ENCODE data around the gene RIOX2. TPM values are rescaled to one million over a fixed set of nuclear protein-coding genes. Genes with fewer than 3 reads are reported as not detected.

RIOX2 gene
- total and polyA plus RNA-seq, 2 of the 8 experiments (the other 6 are each of a cell fraction or from before 2014, with no cell fraction given), result 3.8 to 16.4 TPM

DNA sequence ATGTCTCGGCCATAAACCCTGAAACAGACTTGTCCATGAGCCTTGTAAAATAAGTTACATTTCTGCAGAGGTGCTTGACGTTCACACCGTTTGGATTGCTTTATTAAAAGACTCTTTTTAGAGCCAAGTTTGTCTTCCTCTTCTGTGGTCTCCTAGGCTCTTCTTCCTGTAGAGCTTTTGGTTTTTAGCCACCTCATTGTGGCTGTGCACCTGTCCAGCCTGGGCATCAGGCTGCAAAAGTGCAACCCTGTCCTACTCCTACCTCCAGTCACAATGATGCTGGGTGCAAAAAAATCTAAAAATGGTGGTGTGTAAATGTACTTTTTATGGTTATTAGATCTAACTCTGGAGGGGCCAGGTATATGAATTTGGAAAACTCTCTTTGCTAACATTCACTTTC lies 2.8 kb upstream of the RIOX2 start:
- 90% methylated on average over 3 of the region's 3 CpGs; no CpG with 5 or more reads in 1 of the 2 experiments for WGBS, 2 experiments (ENCODE audit: extremely low coverage in 1 of 2, insufficient coverage in 1 of 2, insufficient read length in 1 of 2, insufficient replicate concordance in 2 of 2, low coverage in 1 of 2, low lambda C conversion rate in 2 of 2, missing lambda C conversion rate in 1 of 2)
- TF ChIP-seq KDM4A (IDR thresholded peaks at IDR 0.05; ENCODE audit: low read depth, low read length, severe bottlenecking), result no peak
- TF ChIP-seq FOSL1 (IDR thresholded peaks at IDR 0.05; ENCODE audit: insufficient read depth, low read depth, low read length), result no peak
- no peak for TF ChIP-seq SP4 (IDR thresholded peaks at IDR 0.05; ENCODE audit: low read length)
- TF ChIP-seq MAFK (IDR thresholded peaks at IDR 0.05; ENCODE audit: low read depth, low read length), result no peak
- TF ChIP-seq HDAC6 (IDR thresholded peaks at IDR 0.05; ENCODE audit: low read depth, low read length), result no peak
- TF ChIP-seq CTBP2 (IDR thresholded peaks at IDR 0.05; ENCODE audit: borderline replicate concordance, insufficient read depth, insufficient read length, low read length), result no peak
- TF ChIP-seq SAP30 (IDR thresholded peaks at IDR 0.05; ENCODE audit: insufficient read depth, insufficient replicate concordance, low read length), result no peak
- no peak for TF ChIP-seq SIN3A (conservative IDR thresholded peaks at IDR 0.05 in 1 of 2, IDR thresholded peaks at IDR 0.05 in 1 of 2; ENCODE audit: low read depth in 1 of 2, low read length in 2 of 2)
- TF ChIP-seq POLR2AphosphoS5 (IDR thresholded peaks at IDR 0.05; ENCODE audit: low read depth, low read length), result no peak
- TF ChIP-seq BACH1 (IDR thresholded peaks at IDR 0.05; ENCODE audit: low read length), result no peak
- TF ChIP-seq KDM1A (IDR thresholded peaks at IDR 0.05; ENCODE audit: borderline replicate concordance, low read length), result no peak
- TF ChIP-seq, protein P1, sequence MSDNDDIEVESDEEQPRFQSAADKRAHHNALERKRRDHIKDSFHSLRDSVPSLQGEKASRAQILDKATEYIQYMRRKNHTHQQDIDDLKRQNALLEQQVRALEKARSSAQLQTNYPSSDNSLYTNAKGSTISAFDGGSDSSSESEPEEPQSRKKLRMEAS (IDR thresholded peaks at IDR 0.05), result no peak
- no peak for TF ChIP-seq SP1 (IDR thresholded peaks at IDR 0.05; ENCODE audit: low read depth, low read length)
- no peak for TF ChIP-seq TEAD4 (IDR thresholded peaks at IDR 0.05; ENCODE audit: low read depth, low read length)
- TF ChIP-seq BCL11A (IDR thresholded peaks at IDR 0.05; ENCODE audit: low read depth in 2 of 2, low read length in 2 of 2), result no peak

More for the DNA sequence above, 2.8 kb upstream of the RIOX2 start:
- no peak overlapping the region for H3K18ac ChIP-seq (ENCODE audit: extremely low read depth, low read length)
- no peak overlapping the region for H3K9ac ChIP-seq (replicated peaks in 1 of 4; ENCODE audit: extremely low read depth in 1 of 4, low read depth in 3 of 4, low read length in 3 of 4)
- no peak overlapping the region for H4K5ac ChIP-seq (ENCODE audit: insufficient read length, low read depth, low read length)
- H4K8ac ChIP-seq (ENCODE audit: extremely low read depth, insufficient read depth, low read length), result no peak overlapping the region
- H3K23ac ChIP-seq (ENCODE audit: insufficient read length), result no peak overlapping the region
- no peak overlapping the region for H3K4ac ChIP-seq (replicated peaks; ENCODE audit: insufficient read length, low read depth, low read length)
- no peak overlapping the region for H3K27ac ChIP-seq (ENCODE audit: low read depth, low read length)
- ChIA-PET CTCF (ENCODE audit: partially characterized antibody) (interaction anchor here (0.6 to 1.8 kb wide), 4 partner anchors 10 to 147 kb away, joined by 3 to 9 read pairs (median 3); no protein-coding TSS in a partner anchor), POLR2A (ENCODE audit: partially characterized antibody) (no interaction called here)
- no peaks in the 10 kb centered on the region for H3K79me1 ChIP-seq (ENCODE audit: low read depth, low read length)
- peaks cover 0 to 5% (median 0%) of the 10 kb centered on the region in 4 experiments; a peak in 2 of 7 replicates for H3K4me1 ChIP-seq (replicated peaks in 1 of 4; ENCODE audit: control insufficient read depth in 3 of 4, insufficient read depth in 4 of 4, low read length in 3 of 4)
- no peak overlapping the region for H4K91ac ChIP-seq (replicated peaks; ENCODE audit: insufficient read length, low read length)
- no peak overlapping the region for H2AFZ ChIP-seq (ENCODE audit: low read length)
- no peaks in the 10 kb centered on the region for H3K27me3 ChIP-seq (replicated peaks in 1 of 4; ENCODE audit: control insufficient read depth in 3 of 4, extremely low read depth in 1 of 4, insufficient read depth in 3 of 4, low read length in 3 of 4)
- H3K23me2 ChIP-seq (ENCODE audit: low read depth, low read length), result peaks cover 4% of the 10 kb centered on the region
- H3K9me3 ChIP-seq (ENCODE audit: insufficient read depth in 2 of 2, low read depth in 1 of 2, low read length in 1 of 2), result no peaks in the 10 kb centered on the region
- no peak overlapping the region for H3K4me2 ChIP-seq (ENCODE audit: insufficient read depth in 1 of 2, low read depth in 2 of 2, low read length in 2 of 2)
- H2AK5ac ChIP-seq (ENCODE audit: low read depth, low read length), result no peak overlapping the region
- H2BK120ac ChIP-seq (replicated peaks; ENCODE audit: low read depth, low read length), result no peak overlapping the region
- H2BK20ac ChIP-seq (ENCODE audit: low read length), result no peak overlapping the region
- FAIRE-seq (no peak), DNase-seq (ENCODE audit: low read depth in 1 of 2, low spot score in 2 of 2) (no peak)
- no peak overlapping the region for H2BK15ac ChIP-seq (ENCODE audit: low read length)
- H3K56ac ChIP-seq (replicated peaks; ENCODE audit: insufficient read length, low read depth, low read length), result no peak overlapping the region
- no peaks in the 10 kb centered on the region for H3K79me2 ChIP-seq (ENCODE audit: control insufficient read depth in 1 of 2, insufficient read depth in 2 of 2, low read length in 2 of 2)
- H3K36me3 ChIP-seq (ENCODE audit: control insufficient read depth in 2 of 4, insufficient read depth in 4 of 4, low read length in 3 of 4), result no peaks in the 10 kb centered on the region
- H4K20me1 ChIP-seq (replicated peaks in 1 of 2; ENCODE audit: control insufficient read depth in 1 of 2, insufficient read depth in 2 of 2, low read length in 2 of 2), result no peaks in the 10 kb centered on the region
- no peak overlapping the region for H2BK12ac ChIP-seq (ENCODE audit: low read depth, low read length)
- no peak overlapping the region for H3K14ac ChIP-seq (ENCODE audit: insufficient read length)
- H3K4me3 ChIP-seq (ENCODE audit: extremely low read depth in 1 of 4, insufficient read depth in 2 of 4, low read depth in 3 of 4, low read length in 4 of 4), result no peak overlapping the region
- no peak overlapping the region for H2BK5ac ChIP-seq (ENCODE audit: low read depth, low read length)
